ENCODE data around the gene C1GALT1.
A peak's percentile ranks its signal among the peaks of the same experiment; 100 is the strongest.
"Not testable (repeated sequence)": the region's sequence is repeated elsewhere in the genome, so short reads cannot be mapped to it uniquely, and the experiment has no call there.

C1GALT1 gene

GRCh38 chr7:7182156-7183060 lies at the start of gene C1GALT1:
Gene C1GALT1, plus strand, starts transcription at chr7:7182544. Its CDS starts 51,776 bp downstream, at chr7:7234320.
- DNase-seq: peak; percentile 97

- DNase-seq: no peak
Observed at GRCh38 chr7:7134046-7134445, 48.3 kb upstream of the C1GALT1 start.

DNA sequence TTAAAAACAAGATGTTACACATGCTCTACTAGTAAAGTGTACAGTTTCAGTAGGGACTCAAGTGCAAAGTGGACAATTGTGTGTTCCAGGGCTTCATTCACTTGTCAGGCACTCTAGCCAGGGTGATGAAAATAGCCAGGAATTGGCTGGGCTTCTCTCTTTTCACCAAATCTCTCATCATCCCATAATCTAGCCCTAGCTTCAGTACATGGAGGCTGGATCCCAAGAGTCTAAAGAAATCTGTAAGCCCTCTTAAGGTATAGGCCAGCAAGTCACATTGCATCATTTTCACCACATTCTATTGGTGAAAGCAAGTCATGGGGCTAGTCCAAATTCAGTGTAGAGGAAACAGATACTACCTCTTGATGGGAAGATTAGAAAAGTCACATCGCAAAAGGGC lies 47.3 kb upstream of the C1GALT1 start:
- DNase-seq: no peak

- DNase-seq: not testable (repeated sequence)
Observed at GRCh38 chr7:7135924-7136323, 46.4 kb upstream of the C1GALT1 start.

DNA sequence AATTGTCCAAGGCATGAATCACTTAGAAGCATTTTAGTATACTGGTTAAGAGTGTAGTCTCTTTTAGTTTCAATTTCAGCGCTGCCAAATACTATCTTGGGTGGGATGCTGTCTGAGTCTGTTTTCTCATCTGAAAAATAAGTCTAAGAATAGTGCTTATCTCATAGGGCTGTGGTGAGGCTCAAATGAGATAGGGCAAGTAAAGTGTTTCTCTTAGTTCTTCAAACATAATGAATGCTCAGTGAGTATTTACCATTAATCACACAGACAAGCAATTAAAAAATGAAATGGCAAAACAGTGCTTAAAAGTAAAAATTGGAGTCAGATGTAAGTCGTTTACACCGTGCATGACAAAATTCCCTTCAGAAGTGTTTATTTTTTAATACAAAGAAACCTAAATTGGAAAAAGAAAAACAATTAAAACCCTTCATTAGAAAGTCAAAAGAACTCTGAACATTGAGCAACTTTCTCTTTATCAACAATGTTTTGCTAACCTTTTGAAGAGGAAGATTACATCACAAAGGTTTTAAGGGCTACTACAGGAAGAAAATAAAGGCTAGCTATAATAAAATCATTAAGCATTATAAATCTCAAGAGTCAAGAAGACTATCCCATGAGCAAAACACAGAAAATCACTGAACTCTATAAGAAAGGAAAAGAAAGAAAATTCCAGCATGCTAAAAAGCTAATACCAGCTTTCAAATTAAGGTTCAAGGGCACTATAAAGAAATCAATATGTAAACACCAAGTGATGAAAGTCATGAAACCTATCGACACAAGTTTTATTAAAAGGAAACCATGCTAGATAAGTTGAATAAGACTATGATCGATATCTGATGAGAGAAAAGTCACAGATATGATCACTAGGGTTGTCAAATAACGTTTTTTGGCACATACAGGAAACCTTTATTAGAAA lies 45.6 kb upstream of the C1GALT1 start:
- no peak for DNase-seq

GRCh38 chr7:7138897-7139296 lies 43.4 kb upstream of the C1GALT1 start:
- DNase-seq: no peak

DNA sequence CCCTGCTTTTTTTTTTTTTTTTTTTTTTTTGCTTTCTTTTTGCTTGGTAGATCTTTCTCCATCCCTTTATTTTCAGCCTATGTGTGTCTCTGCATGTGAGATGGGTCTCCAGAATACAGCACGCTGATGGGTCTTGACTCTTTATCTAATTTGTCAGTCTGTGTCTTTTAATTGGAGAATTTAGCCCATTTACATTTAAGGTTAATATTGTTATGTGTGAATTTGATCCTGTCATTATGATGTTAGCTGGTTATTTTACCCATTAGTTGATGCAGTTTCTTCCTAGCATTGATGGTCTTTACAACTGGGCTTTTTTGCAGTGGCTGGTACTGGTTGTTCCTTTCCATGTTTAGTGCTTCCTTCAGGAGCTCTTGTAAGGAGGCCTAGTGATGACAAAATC lies 38.9 kb upstream of the C1GALT1 start:
- not testable (repeated sequence) for DNase-seq

- not testable (repeated sequence) for DNase-seq
Observed at GRCh38 chr7:7145151-7145550, 37.2 kb upstream of the C1GALT1 start.

DNA sequence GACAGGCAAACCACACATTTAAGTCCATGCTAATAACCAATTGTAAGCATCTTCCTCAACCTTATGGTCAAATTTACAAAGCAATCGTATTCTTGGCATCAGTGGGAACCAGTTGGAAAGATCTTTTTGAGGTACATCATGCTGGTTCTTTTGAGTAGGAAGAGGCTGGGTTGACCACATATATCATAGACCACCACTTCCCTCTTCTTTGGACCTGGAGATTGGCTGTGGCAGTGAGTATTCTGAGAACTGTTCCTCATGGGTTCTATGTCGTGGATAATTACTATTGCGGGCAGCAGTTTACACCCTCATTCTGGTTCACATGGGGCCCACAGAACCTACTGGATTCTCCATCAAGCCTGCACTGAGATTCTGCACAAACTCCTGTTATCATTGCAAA lies 35.5 kb upstream of the C1GALT1 start:
- no peak for DNase-seq

DNA sequence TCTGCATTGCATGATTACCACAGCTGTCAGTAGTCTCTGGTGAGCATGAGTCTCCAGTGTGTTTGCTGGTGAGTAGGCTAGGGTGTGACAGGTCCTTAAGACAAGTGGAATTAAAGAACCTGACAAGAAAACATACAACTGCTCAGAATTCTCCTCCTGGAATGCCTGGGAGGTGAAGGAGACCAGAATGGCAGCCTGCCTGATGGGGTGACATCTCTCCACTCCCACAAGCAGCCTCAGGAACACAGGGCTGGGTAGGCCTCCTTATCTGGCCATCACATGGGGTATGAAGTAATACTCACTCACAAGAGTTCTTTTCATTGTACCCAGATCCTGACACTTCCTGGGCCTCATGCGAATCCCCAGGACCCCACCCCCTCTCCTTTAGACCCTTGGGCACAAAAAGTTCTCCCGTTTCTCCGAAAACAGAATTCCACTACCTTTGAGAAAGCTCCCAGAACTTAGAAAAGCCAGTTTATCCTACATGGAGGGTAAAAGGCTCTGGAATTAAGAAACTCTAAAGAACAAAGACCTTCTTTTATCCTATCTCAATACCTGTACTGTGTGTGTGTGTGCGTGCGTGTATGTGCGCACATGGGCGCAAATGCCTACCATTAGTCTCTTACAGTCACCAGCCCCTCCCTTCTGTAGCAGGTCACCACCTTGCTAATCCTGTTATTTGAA lies 33.4 kb upstream of the C1GALT1 start:
- DNase-seq: no peak

- no peak for DNase-seq
Observed at GRCh38 chr7:7151285-7151684, 31.1 kb upstream of the C1GALT1 start.

- DNase-seq: no peak
Observed at GRCh38 chr7:7151865-7152264, 30.5 kb upstream of the C1GALT1 start.

DNA sequence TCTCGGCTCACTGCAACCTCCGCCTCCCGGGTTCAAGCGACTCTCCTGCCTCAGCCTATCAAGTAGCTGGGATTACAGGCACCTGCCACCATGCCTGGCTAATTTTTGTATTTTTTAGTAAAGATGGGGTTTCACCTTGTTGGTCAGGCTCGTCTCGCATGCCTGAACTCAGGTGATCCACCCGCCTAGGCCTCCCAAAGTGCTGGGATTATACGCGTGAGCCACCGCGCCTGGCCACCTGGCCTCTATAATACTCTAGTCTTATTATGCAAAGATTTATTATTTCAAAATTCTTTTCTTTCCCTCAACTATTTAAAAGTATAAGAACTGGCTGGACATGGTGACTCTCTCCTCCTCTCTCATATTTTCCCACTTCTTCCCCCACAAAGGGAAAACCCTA lies 30.0 kb upstream of the C1GALT1 start:
- no peak for DNase-seq

- not testable (repeated sequence) for DNase-seq
Observed at GRCh38 chr7:7154355-7154754, 28.0 kb upstream of the C1GALT1 start.

DNA sequence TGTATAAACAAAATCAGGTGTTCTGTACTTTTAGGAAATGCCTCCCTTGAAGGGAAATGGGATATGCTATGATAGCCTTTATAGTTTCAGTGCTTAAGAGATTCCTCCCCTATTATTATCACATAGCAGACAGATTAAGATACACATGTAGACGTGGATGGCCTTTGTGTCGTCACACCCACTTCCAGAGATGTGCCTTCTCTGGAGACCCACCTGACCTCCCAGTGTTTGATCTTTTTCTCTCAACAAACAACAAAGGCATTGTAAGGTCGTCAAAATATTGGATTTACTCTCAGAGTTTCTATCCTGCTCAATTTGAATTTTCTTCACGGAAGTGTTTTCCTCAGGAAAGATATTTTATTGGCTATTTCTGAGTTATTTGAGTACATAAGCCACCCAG lies 25.7 kb upstream of the C1GALT1 start:
- DNase-seq: no peak

DNA sequence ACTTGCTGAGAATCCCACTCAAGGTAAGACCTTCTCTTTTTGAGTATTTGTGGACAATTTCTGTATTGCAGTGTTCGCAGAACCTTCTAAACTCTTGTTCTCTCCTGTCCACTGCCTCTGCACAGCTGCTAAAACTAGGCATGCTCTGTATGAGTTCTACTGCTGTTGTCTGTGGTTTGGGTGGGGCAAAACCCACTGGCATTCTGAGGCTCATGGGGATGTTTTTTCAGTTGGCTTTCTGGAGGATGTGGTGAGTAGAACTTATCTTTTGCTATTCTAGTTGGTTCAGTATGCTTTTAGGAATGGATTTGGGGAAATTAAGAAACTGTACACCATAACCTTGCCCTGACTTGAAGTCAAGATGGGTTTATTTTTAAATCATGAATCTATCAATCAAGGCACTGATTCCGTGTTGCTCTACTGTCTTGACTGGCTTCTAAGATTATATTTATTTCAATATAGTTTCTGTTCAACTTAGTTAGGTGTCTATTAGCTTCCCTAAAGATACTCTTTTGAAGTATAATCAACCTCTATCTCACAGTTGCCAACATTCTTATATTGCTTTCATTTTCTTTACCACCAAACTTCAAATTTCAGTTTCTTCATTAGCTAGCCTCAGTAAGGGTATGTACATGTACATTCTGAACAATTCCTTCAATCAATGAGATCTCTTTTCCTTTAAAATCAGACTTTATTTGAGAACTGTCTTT lies 25.0 kb upstream of the C1GALT1 start:
- peak; percentile 43 for DNase-seq

DNA sequence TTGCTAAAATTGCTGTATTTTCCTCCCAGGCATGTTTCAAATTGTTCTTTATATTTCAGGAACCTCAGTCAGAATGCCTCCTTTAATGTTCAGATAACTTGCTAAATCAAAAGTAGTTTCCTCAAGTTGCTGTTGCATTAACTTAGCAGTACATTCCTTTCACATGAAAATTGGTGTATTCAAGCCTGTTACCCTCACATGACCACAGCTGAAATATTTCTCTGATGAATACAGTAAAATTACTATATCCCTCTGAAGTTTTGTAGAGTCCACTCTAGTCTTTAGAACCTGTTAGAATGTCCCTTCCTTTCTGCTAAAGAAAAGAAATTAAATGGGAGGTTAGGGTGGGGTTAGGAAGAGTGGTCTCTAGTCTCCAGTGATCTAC lies 24.5 kb upstream of the C1GALT1 start:
- DNase-seq: no peak

GRCh38 chr7:7159063-7159658 lies 23.2 kb upstream of the C1GALT1 start:
- DNase-seq: no peak

GRCh38 chr7:7164591-7164990 lies 17.8 kb upstream of the C1GALT1 start:
- DNase-seq: no peak

GRCh38 chr7:7165372-7165771 lies 17.0 kb upstream of the C1GALT1 start:
- no peak for DNase-seq

GRCh38 chr7:7166318-7166717 lies 16.0 kb upstream of the C1GALT1 start:
- DNase-seq: no peak

DNA sequence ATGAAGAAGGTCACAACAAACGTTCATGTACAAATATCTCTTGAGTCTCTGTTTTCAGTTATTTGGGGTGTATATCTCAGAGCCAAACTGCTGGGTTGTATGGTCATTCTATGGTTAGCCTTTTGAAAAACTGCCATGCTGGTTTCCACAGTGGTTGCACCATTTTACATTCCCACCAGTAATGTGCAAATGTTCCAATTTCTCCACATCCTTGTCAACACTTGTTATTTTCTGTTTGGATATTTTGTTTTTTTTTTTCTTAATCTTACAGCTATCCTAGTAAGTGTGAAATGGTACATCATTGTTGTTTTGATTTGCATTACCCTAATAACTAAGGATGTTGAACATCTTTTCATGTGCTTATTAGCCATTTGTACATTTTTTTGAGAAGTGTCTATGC lies 13.0 kb upstream of the C1GALT1 start:
- no peak for DNase-seq

Data from activated T-cell treated with anti-CD3 and anti-CD28 coated beads, Interleukin-2, amount 50 U/mL, for 1 hour (primary cell).